ENCODE measurements around the gene FNTB. TPM values are rescaled to one million over a fixed set of nuclear protein-coding genes. Genes with fewer than 3 reads are reported as not detected.

Gene FNTB
- total and polyA plus RNA-seq, 9 of the 15 experiments (the other 6 are each of a cell fraction or from before 2014, with no cell fraction given), result 6.9 to 23.2 (median 12.2) TPM

DNA sequence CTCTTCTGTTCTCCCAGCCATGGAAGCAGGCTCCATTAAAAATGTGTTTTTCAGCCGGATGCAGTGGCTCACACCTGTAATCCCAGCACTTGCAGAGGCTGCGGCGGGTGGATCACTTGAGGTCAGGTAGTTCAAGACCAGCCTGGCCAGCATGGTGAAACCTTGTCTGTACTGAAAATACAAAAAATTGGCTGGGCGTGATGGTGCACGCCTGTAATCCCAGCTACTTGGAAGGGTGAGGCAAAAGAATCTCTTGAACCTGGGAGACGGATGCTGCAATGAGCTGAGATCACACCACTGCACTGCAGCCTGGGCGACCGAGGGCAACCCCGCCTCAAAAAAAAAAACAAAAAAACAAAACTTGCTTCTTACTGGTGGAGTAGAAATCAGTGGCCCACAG, 39.8 kb downstream of the FNTB start (continued):
- no peak for TF ChIP-seq CBX8 (IDR thresholded peaks at IDR 0.05; ENCODE audit: borderline replicate concordance, extremely low read depth, low read depth, low read length, poor library complexity, severe bottlenecking)
- TF ChIP-seq, protein P1, sequence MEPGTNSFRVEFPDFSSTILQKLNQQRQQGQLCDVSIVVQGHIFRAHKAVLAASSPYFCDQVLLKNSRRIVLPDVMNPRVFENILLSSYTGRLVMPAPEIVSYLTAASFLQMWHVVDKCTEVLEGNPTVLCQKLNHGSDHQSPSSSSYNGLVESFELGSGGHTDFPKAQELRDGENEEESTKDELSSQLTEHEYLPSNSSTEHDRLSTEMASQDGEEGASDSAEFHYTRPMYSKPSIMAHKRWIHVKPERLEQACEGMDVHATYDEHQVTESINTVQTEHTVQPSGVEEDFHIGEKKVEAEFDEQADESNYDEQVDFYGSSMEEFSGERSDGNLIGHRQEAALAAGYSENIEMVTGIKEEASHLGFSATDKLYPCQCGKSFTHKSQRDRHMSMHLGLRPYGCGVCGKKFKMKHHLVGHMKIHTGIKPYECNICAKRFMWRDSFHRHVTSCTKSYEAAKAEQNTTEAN (CRISPR knock-in tag; IDR thresholded peaks at IDR 0.05), result no peak
- no peak for TF ChIP-seq BRCA1 (IDR thresholded peaks at IDR 0.05)
- TF ChIP-seq BRCA1 (CRISPR knock-in tag; IDR thresholded peaks at IDR 0.05), result no peak

DNA sequence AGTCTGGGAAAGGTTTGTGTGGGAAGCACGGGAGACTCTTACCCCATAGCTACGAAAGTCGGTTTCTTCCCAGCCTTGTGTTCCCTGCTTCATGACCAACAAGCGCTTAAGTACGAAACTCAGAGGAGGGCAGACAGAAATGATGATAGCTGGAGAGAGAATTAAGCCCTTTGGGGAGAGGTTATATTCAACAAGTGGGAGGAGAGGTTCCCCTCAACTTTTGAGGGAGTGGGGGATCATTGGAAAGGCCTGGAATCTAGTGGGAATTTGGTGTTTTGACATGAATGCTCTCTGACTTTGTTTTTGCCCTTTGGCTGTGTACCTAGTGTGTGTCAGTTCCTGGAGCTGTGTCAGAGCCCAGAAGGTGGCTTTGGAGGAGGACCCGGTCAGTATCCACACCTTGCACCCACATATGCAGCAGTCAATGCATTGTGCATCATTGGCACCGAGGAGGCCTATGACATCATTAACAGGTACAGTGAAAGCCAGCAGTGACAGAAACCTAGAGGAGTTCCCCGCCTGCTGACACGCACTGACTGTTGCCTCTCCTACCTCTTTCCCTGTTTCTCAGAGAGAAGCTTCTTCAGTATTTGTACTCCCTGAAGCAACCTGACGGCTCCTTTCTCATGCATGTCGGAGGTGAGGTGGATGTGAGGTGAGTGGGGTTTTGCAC, 40.6 kb downstream of the FNTB start:
- Histone ChIP-seq H3K9me1 (ENCODE audit: control insufficient read depth, insufficient read depth, low read length) (no peaks in the 10 kb centered on the region), H2AFZ (ENCODE audit: low read depth, low read length) (no peak overlapping the region), H3K9me3 (replicated peaks; ENCODE audit: control insufficient read depth, insufficient read depth, low read depth, low read length) (no peaks in the 10 kb centered on the region), H3K79me2 (ENCODE audit: control insufficient read depth, insufficient read depth, low read length) (no peaks in the 10 kb centered on the region), H3K4me3 (no peak overlapping the region), H3K4me1 (replicated peaks in 1 of 2; ENCODE audit: control insufficient read depth in 2 of 2, insufficient read depth in 2 of 2, low read length in 2 of 2) (no peaks in the 10 kb centered on the region), H3K9ac (ENCODE audit: insufficient read depth in 1 of 2, low read depth in 2 of 2, low read length in 2 of 2) (no peak overlapping the region), H3K27me3 (ENCODE audit: control insufficient read depth in 2 of 2, insufficient read depth in 2 of 2, low read length in 2 of 2) (no peaks in the 10 kb centered on the region), H3K27ac (ENCODE audit: extremely low read depth, low read depth, low read length) (no peak overlapping the region), H3K36me3 (ENCODE audit: control insufficient read depth, insufficient read depth, low read length) (peaks cover 30% of the 10 kb centered on the region; the same call in 2 of the 3 replicates), H3K4me2 (ENCODE audit: insufficient read depth, low read length) (no peak overlapping the region), H4K20me1 (replicated peaks; ENCODE audit: control insufficient read depth, insufficient read depth, low read length) (no peaks in the 10 kb centered on the region)
- ChIA-PET POLR2A (interaction anchor here (1.2 to 1.5 kb wide), 2 partner anchors 7 to 14 kb away, joined by 4 read pairs; no protein-coding TSS in a partner anchor), CTCF (ENCODE audit: low intra/inter-chr PET ratio) (no interaction called here)
- FAIRE-seq (no peak), ATAC-seq (no peak), DNase-seq (ENCODE audit: extremely low read depth in 1 of 4, low spot score in 3 of 4) (no peak)
- intact Hi-C loops (cut with micrococcal nuclease) (no loop called here), in situ Hi-C loops (cut with MboI) (no loop called here)
- 90% methylated on average over 11 of the region's 11 CpGs for WGBS (ENCODE audit: insufficient coverage, low coverage, missing lambda C conversion rate)
- BruUV-seq (replicated peaks), result no TSS peak
- TF ChIP-seq, protein P2, sequence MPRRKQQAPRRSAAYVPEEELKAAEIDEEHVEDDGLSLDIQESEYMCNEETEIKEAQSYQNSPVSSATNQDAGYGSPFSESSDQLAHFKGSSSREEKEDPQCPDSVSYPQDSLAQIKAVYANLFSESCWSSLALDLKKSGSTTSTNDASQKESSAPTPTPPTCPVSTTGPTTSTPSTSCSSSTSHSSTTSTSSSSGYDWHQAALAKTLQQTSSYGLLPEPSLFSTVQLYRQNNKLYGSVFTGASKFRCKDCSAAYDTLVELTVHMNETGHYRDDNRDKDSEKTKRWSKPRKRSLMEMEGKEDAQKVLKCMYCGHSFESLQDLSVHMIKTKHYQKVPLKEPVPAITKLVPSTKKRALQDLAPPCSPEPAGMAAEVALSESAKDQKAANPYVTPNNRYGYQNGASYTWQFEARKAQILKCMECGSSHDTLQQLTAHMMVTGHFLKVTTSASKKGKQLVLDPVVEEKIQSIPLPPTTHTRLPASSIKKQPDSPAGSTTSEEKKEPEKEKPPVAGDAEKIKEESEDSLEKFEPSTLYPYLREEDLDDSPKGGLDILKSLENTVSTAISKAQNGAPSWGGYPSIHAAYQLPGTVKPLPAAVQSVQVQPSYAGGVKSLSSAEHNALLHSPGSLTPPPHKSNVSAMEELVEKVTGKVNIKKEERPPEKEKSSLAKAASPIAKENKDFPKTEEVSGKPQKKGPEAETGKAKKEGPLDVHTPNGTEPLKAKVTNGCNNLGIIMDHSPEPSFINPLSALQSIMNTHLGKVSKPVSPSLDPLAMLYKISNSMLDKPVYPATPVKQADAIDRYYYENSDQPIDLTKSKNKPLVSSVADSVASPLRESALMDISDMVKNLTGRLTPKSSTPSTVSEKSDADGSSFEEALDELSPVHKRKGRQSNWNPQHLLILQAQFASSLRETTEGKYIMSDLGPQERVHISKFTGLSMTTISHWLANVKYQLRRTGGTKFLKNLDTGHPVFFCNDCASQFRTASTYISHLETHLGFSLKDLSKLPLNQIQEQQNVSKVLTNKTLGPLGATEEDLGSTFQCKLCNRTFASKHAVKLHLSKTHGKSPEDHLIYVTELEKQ (CRISPR knock-in tag; IDR thresholded peaks at IDR 0.05), result no peak
- TF ChIP-seq ZNF274 (IDR thresholded peaks at IDR 0.05; ENCODE audit: borderline replicate concordance, low read depth, low read length), result no peak
- TF ChIP-seq JUN (IDR thresholded peaks at IDR 0.05; ENCODE audit: borderline replicate concordance, low read depth, low read length), result no peak
- no peak for TF ChIP-seq JUN (CRISPR knock-in tag; IDR thresholded peaks at IDR 0.05; ENCODE audit: borderline replicate concordance)
- TF ChIP-seq HLTF (IDR thresholded peaks at IDR 0.05), result no peak
- no peak for TF ChIP-seq ZNF507 (tag; conservative IDR thresholded peaks at IDR 0.05)
- TF ChIP-seq, protein P3, sequence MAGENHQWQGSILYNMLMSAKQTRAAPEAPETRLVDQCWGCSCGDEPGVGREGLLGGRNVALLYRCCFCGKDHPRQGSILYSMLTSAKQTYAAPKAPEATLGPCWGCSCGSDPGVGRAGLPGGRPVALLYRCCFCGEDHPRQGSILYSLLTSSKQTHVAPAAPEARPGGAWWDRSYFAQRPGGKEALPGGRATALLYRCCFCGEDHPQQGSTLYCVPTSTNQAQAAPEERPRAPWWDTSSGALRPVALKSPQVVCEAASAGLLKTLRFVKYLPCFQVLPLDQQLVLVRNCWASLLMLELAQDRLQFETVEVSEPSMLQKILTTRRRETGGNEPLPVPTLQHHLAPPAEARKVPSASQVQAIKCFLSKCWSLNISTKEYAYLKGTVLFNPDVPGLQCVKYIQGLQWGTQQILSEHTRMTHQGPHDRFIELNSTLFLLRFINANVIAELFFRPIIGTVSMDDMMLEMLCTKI (IDR thresholded peaks at IDR 0.05; ENCODE audit: partially characterized antibody), result no peak
- TF ChIP-seq MCM7 (IDR thresholded peaks at IDR 0.05), result no peak
- no peak for TF ChIP-seq ZNF766 (CRISPR knock-in tag; conservative IDR thresholded peaks at IDR 0.05)
- no peak for TF ChIP-seq TEAD4 (IDR thresholded peaks at IDR 0.05; ENCODE audit: low read length)
- no peak for TF ChIP-seq TEAD4 (CRISPR knock-in tag; IDR thresholded peaks at IDR 0.05; ENCODE audit: borderline replicate concordance)
- no peak for TF ChIP-seq NCOA4 (IDR thresholded peaks at IDR 0.05; ENCODE audit: partially characterized antibody)

Measured in K562 (cell line).